ENCODE results near the gene ATP6V1G2. TPM values are rescaled to one million over a fixed set of nuclear protein-coding genes. Genes with fewer than 3 reads are reported as not detected.
"Not testable (repeated sequence)": the region's sequence is repeated elsewhere in the genome, so short reads cannot be mapped to it uniquely, and the experiment has no call there.

ATP6V1G2 gene
- total and polyA plus RNA-seq, 9 donors = 1.4 to 5.6 (median 4.5) TPM

DNA sequence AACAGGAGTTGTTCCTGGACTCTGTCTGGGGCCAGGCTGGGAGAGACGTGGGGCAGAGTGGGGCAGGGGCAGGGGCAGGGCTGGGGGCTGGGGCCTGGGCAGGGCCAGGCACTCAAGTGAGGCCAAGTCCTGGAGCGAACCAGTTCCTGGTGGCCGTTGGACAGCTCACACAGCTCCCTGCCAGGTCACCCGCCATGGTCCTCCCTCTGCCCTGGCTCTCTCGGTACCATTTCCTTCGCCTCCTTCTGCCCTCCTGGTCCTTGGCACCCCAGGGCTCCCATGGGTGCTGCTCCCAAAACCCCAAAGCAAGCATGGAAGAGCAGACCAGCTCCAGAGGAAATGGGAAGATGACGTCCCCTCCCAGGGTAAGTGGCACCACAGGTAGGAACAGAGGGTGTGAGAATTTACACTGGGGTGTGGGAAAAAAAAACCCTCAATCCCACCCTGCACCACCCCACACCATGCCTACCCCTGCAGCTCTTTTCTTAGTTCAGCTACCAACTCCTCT lies 17.5 kb downstream of the ATP6V1G2 start, which contains the start of gene MCCD1:
TSS of gene MCCD1 (plus strand) at position 142 of the 508 bp plus-strand sequence. CDS start at position 195, 53 bp downstream.
- no peaks in the 10 kb centered on the region for H3K27me3 ChIP-seq (ENCODE audit: control insufficient read depth, insufficient read depth, low read length)
- 75% methylated on average over 6 of the region's 7 CpGs for WGBS (ENCODE audit: insufficient coverage)

GRCh38 chr6:31528307-31528777 lies 18.1 kb downstream of the ATP6V1G2 start:
- Histone ChIP-seq H3K27me3 (ENCODE audit: control insufficient read depth, insufficient read depth, low read length) (no peaks in the 10 kb centered on the region), H3K36me3 (ENCODE audit: control insufficient read depth, insufficient read depth, low read length) (peaks cover 37% of the 10 kb centered on the region), H3K27ac (ENCODE audit: low read length) (no peak overlapping the region), H3K4me1 (ENCODE audit: control insufficient read depth, insufficient read depth, low read length) (peaks cover 8% of the 10 kb centered on the region), H3K4me3 (ENCODE audit: low read length) (no peak overlapping the region), H3K9me3 (replicated peaks; ENCODE audit: control insufficient read depth, low read depth, low read length) (no peaks in the 10 kb centered on the region)
- no peak for DNase-seq
- 90% methylated on average over 3 of the region's 4 CpGs for WGBS (ENCODE audit: insufficient coverage)

More for the DNA sequence above, 17.5 kb downstream of the ATP6V1G2 start, which contains the start of gene MCCD1:
- Histone ChIP-seq H3K36me3 (ENCODE audit: control insufficient read depth, insufficient read depth, low read length) (peaks cover 42% of the 10 kb centered on the region), H3K9me3 (replicated peaks; ENCODE audit: control insufficient read depth, low read depth, low read length) (no peaks in the 10 kb centered on the region), H3K4me3 (ENCODE audit: low read length) (no peak within 1 kb of the TSS), H3K27ac (ENCODE audit: low read length) (no peak within 1 kb of the TSS), H3K4me1 (ENCODE audit: control insufficient read depth, insufficient read depth, low read length) (peaks cover 8% of the 10 kb centered on the region)
- no peak for DNase-seq

- Histone ChIP-seq H3K36me3 (ENCODE audit: control insufficient read depth, insufficient read depth, low read length) (peaks cover 17% of the 10 kb centered on the region), H3K4me1 (ENCODE audit: control insufficient read depth, insufficient read depth, low read length) (peaks cover 8% of the 10 kb centered on the region), H3K4me3 (ENCODE audit: low read length) (no peak overlapping the region), H3K27ac (ENCODE audit: low read length) (no peak overlapping the region), H3K9me3 (replicated peaks; ENCODE audit: control insufficient read depth, low read depth, low read length) (no peaks in the 10 kb centered on the region), H3K27me3 (ENCODE audit: control insufficient read depth, insufficient read depth, low read length) (no peaks in the 10 kb centered on the region)
- DNase-seq = no peak
- WGBS (ENCODE audit: insufficient coverage) = 78% methylated on average over 2 of the region's 4 CpGs
Measured at GRCh38 chr6:31525932-31526591, 20.3 kb downstream of the ATP6V1G2 start.

DNA sequence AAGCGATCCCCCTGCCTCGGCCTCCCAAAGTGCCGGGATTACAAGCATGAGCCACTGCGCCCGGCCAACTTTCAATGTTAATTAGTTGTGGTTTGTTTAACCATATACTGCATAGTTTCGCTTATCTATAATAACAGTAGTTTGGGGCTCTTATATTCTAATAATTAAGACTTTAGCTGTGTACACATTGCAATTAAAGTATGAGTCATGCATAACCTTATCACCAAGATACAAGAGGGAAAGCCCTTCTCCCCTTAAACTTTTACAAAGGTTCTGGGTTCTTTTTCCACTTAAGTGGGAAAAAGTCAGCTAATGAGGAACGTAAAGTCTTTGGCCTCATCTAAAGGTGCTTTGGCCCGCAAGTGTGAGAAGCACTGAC lies 20.9 kb downstream of the ATP6V1G2 start:
- no peak for DNase-seq
- Histone ChIP-seq H3K27ac (ENCODE audit: low read length) (no peak overlapping the region), H3K4me1 (ENCODE audit: control insufficient read depth, insufficient read depth, low read length) (peaks cover 8% of the 10 kb centered on the region), H3K27me3 (ENCODE audit: control insufficient read depth, insufficient read depth, low read length) (no peaks in the 10 kb centered on the region), H3K4me3 (ENCODE audit: low read length) (no peak overlapping the region), H3K36me3 (ENCODE audit: control insufficient read depth, insufficient read depth, low read length) (peaks cover 12% of the 10 kb centered on the region), H3K9me3 (replicated peaks; ENCODE audit: control insufficient read depth, low read depth, low read length) (no peaks in the 10 kb centered on the region)
- WGBS (ENCODE audit: insufficient coverage) = 94% methylated on average over 2 of the region's 8 CpGs

DNA sequence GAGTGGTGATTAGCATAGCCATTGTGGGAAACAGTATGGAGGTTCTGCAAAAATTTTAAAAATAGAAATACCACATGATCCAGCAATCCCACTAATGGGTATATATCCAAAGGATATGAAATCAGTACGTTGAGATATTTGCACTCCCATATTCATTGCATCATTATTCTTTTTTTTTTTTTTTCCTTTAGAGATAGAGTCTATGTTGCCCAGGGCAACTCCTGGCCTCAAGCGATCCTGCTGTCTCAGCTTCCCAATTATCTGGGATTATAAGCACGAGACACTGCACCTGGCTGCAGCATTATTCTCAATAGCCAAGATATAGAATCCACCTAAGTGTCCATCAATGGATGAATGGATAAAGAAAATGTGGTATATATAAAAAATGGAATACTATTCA lies 24.6 kb downstream of the ATP6V1G2 start:
- DNase-seq = no peak
- Histone ChIP-seq H3K27ac (ENCODE audit: low read length) (no peak overlapping the region), H3K27me3 (ENCODE audit: control insufficient read depth, insufficient read depth, low read length) (no peaks in the 10 kb centered on the region), H3K9me3 (replicated peaks; ENCODE audit: control insufficient read depth, low read depth, low read length) (no peaks in the 10 kb centered on the region), H3K36me3 (ENCODE audit: control insufficient read depth, insufficient read depth, low read length) (no peaks in the 10 kb centered on the region), H3K4me3 (ENCODE audit: low read length) (no peak overlapping the region), H3K4me1 (ENCODE audit: control insufficient read depth, insufficient read depth, low read length) (no peaks in the 10 kb centered on the region)
- no CpG with 5 or more reads among the region's 3 CpGs for WGBS (ENCODE audit: insufficient coverage)

- Histone ChIP-seq H3K27ac (ENCODE audit: low read length) (no peak overlapping the region), H3K4me1 (ENCODE audit: control insufficient read depth, insufficient read depth, low read length) (no peaks in the 10 kb centered on the region), H3K9me3 (replicated peaks; ENCODE audit: control insufficient read depth, low read depth, low read length) (no peaks in the 10 kb centered on the region), H3K27me3 (ENCODE audit: control insufficient read depth, insufficient read depth, low read length) (peaks cover 5% of the 10 kb centered on the region), H3K4me3 (ENCODE audit: low read length) (no peak overlapping the region), H3K36me3 (ENCODE audit: control insufficient read depth, insufficient read depth, low read length) (no peaks in the 10 kb centered on the region)
- no peak for DNase-seq
- WGBS (ENCODE audit: insufficient coverage) = 88% methylated on average over 5 of the region's 5 CpGs
Measured at GRCh38 chr6:31513456-31514165, 32.8 kb downstream of the ATP6V1G2 start.

DNA sequence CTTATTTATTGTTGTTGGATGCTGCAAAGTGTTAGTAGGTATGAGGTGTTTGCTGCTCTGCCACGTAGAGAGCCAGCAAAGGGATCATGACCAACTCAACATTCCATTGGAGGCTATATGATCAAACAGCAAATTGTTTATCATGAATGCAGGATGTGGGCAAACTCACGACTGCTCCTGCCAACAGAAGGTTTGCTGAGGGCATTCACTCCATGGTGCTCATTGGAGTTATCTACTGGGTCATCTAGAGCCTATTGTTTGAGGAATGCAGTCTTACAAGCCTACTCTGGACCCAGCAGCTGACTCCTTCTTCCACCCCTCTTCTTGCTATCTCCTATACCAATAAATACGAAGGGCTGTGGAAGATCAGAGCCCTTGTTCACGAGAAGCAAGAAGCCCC lies 36.4 kb downstream of the ATP6V1G2 start:
- Histone ChIP-seq H3K27me3 (ENCODE audit: control insufficient read depth, insufficient read depth, low read length) (peaks cover 5% of the 10 kb centered on the region), H3K27ac (ENCODE audit: low read length) (no peak overlapping the region), H3K9me3 (replicated peaks; ENCODE audit: control insufficient read depth, low read depth, low read length) (no peaks in the 10 kb centered on the region), H3K4me3 (ENCODE audit: low read length) (no peak overlapping the region), H3K36me3 (ENCODE audit: control insufficient read depth, insufficient read depth, low read length) (peaks cover 2% of the 10 kb centered on the region), H3K4me1 (ENCODE audit: control insufficient read depth, insufficient read depth, low read length) (no peaks in the 10 kb centered on the region)
- 63% methylated on average over 2 of the region's 4 CpGs for WGBS (ENCODE audit: insufficient coverage)
- DNase-seq = no peak

DNA sequence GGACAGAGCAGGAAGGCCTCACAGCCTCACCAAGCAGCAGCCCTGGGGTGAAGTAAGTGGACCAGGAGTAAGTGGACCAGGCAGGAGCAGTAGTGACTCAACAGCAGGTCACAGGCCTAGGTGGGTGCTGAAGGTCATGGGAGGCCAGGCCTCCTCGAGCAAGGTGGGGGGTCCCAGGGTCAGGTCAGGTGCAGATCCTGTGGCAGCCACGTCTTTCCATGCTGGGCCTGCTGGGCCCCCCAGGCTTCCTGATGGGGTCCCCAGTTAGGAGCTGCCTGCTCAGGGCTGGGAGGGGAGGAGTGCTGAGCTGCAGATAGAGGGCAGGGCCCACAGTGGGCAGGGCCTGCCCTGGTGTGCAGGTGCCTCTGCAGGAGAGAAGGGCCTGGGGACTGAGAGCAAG lies 37.4 kb downstream of the ATP6V1G2 start:
- 79% methylated on average over 2 of the region's 2 CpGs for WGBS (ENCODE audit: insufficient coverage)
- not testable (repeated sequence) for H3K9me3 ChIP-seq (replicated peaks; ENCODE audit: control insufficient read depth, low read depth, low read length); H3K27me3 ChIP-seq (ENCODE audit: control insufficient read depth, insufficient read depth, low read length); H3K4me1 ChIP-seq (ENCODE audit: control insufficient read depth, insufficient read depth, low read length); H3K36me3 ChIP-seq (ENCODE audit: control insufficient read depth, insufficient read depth, low read length); H3K4me3 ChIP-seq (ENCODE audit: low read length); H3K27ac ChIP-seq (ENCODE audit: low read length); DNase-seq

DNA sequence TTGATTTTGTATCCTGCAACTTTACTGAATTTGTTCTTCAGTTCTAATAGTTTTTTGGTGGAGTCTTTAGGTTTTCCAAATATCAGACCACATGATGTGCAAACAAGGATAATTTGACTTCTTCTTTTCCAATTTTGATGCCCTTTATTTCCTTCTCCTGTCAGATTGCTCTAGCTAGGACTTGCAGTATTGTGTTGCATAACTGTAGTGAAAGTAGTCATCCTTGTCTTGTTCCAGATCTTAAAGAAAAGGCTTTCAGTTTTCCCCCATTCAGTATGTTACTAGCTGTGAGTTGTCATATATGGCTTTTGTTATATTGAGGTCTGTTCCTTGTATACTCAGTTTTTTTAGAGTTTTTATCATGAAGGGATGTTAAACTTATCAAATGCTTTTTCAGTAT lies 43.8 kb downstream of the ATP6V1G2 start:
- H3K4me1 ChIP-seq (ENCODE audit: control insufficient read depth, insufficient read depth, low read length) = peaks cover 5% of the 10 kb centered on the region
- peaks cover 24% of the 10 kb centered on the region for H3K27me3 ChIP-seq (ENCODE audit: control insufficient read depth, insufficient read depth, low read length)
- H3K9me3 ChIP-seq (replicated peaks; ENCODE audit: control insufficient read depth, low read depth, low read length) = no peaks in the 10 kb centered on the region
- DNase-seq = no peak
- H3K4me3 ChIP-seq (ENCODE audit: low read length) = no peak overlapping the region
- no peak overlapping the region for H3K27ac ChIP-seq (ENCODE audit: low read length)
- H3K36me3 ChIP-seq (ENCODE audit: control insufficient read depth, insufficient read depth, low read length) = peaks cover 2% of the 10 kb centered on the region

- no CpG with 5 or more reads among the region's 2 CpGs for WGBS (ENCODE audit: insufficient coverage)
- H3K27ac ChIP-seq (ENCODE audit: low read length); H3K9me3 ChIP-seq (replicated peaks; ENCODE audit: control insufficient read depth, low read depth, low read length); H3K36me3 ChIP-seq (ENCODE audit: control insufficient read depth, insufficient read depth, low read length); H3K4me3 ChIP-seq (ENCODE audit: low read length); DNase-seq; H3K4me1 ChIP-seq (ENCODE audit: control insufficient read depth, insufficient read depth, low read length): not testable (repeated sequence)
- H3K27me3 ChIP-seq (ENCODE audit: control insufficient read depth, insufficient read depth, low read length) = peaks cover 48% of the 10 kb centered on the region
Measured at GRCh38 chr6:31499648-31500047, 46.8 kb downstream of the ATP6V1G2 start.
